ENCODE data around the gene TARBP2.

The TARBP2 gene

GRCh38 chr12:53500776-53501614 lies at the start of gene TARBP2:
Gene TARBP2, plus strand, starts transcription at chr12:53501283. Its CDS starts 126 bp downstream, at chr12:53501409.
- peak; percentile 98 for DNase-seq (ENCODE audit: low spot score)

- DNase-seq (ENCODE audit: low spot score) = peak; percentile 96
Measured at GRCh38 chr12:53451661-53452158, 49.4 kb upstream of the TARBP2 start, which contains the start of gene PCBP2. Gene PCBP2, plus strand, starts transcription at chr12:53452102. Its CDS starts 2,699 bp downstream, at chr12:53454801.

- peak; percentile 57 for DNase-seq (ENCODE audit: low spot score)
Measured at GRCh38 chr12:53452159-53453077, 48.7 kb upstream of the TARBP2 start.

GRCh38 chr12:53453953-53454640 lies 47.0 kb upstream of the TARBP2 start:
- no peak for DNase-seq (ENCODE audit: low spot score)

GRCh38 chr12:53454707-53455106 lies 46.4 kb upstream of the TARBP2 start:
- DNase-seq (ENCODE audit: low spot score) = no peak

GRCh38 chr12:53456654-53457366 lies 44.3 kb upstream of the TARBP2 start:
- no peak for DNase-seq (ENCODE audit: low spot score)

GRCh38 chr12:53459097-53459496 lies 42.0 kb upstream of the TARBP2 start:
- DNase-seq (ENCODE audit: low spot score) = no peak

GRCh38 chr12:53461059-53461458 lies 40.0 kb upstream of the TARBP2 start:
- no peak for DNase-seq (ENCODE audit: low spot score)

- DNase-seq (ENCODE audit: low spot score) = no peak
Measured at GRCh38 chr12:53461591-53461990, 39.5 kb upstream of the TARBP2 start.

- no peak for DNase-seq (ENCODE audit: low spot score)
Measured at GRCh38 chr12:53462935-53463334, 38.1 kb upstream of the TARBP2 start.

GRCh38 chr12:53463802-53464560 lies 37.1 kb upstream of the TARBP2 start:
- DNase-seq (ENCODE audit: low spot score) = no peak

GRCh38 chr12:53464685-53465418 lies 36.2 kb upstream of the TARBP2 start:
- no peak for DNase-seq (ENCODE audit: low spot score)

GRCh38 chr12:53465679-53466078 lies 35.4 kb upstream of the TARBP2 start:
- no peak for DNase-seq (ENCODE audit: low spot score)

- DNase-seq (ENCODE audit: low spot score) = no peak
Measured at GRCh38 chr12:53466640-53467039, 34.4 kb upstream of the TARBP2 start.

- no peak for DNase-seq (ENCODE audit: low spot score)
Measured at GRCh38 chr12:53467082-53467481, 34.0 kb upstream of the TARBP2 start.

GRCh38 chr12:53467880-53468279 lies 33.2 kb upstream of the TARBP2 start:
- DNase-seq (ENCODE audit: low spot score) = no peak

GRCh38 chr12:53468282-53468681 lies 32.8 kb upstream of the TARBP2 start:
- no peak for DNase-seq (ENCODE audit: low spot score)

GRCh38 chr12:53472056-53472582 lies 29.0 kb upstream of the TARBP2 start:
- no peak for DNase-seq (ENCODE audit: low spot score)

GRCh38 chr12:53474077-53474476 lies 27.0 kb upstream of the TARBP2 start:
- no peak for DNase-seq (ENCODE audit: low spot score)

GRCh38 chr12:53474819-53475218 lies 26.3 kb upstream of the TARBP2 start:
- no peak for DNase-seq (ENCODE audit: low spot score)

Data from HuH-7 (cell line).